SK-N-SH treated with all-trans-retinoic acid at 6 μM for 48 hours (cell line): ENCODE measurements around the gene ZGLP1.

Experiments
- ATAC-seq: fragments of 200-7000 bp; cut with Tn5 transposase; 3 replicates; pipeline ENCODE4 v1.9.1; 2020; ENCODE audit warnings: mild to moderate bottlenecking, moderate library complexity
- ARNTL ChIP-seq: fragments of 450-650 bp; formaldehyde crosslinking; IDR thresholded peaks from 2 replicates; pipeline ENCODE4 v1.5.0; 2020; ENCODE audit warnings: low read depth, mild to moderate bottlenecking, moderate library complexity, borderline replicate concordance
- BACH2 ChIP-seq: fragments of 250-450 bp; sonication (Bioruptor Pico); IDR thresholded peaks from 2 replicates; pipeline ENCODE4 v1.9.0; 2021; ENCODE audit warnings: mild to moderate bottlenecking, borderline replicate concordance
- CREB5 ChIP-seq: fragments of 250-450 bp; sonication (Bioruptor Pico); IDR thresholded peaks from 2 replicates; pipeline ENCODE4 v1.5.1; 2020; ENCODE audit warnings: low read depth, mild to moderate bottlenecking, moderate library complexity
- CSDC2 ChIP-seq: fragments of 250-450 bp; sonication (Bioruptor Pico); IDR thresholded peaks from 2 replicates; pipeline ENCODE4 v1.5.0; 2020; ENCODE audit warnings: mild to moderate bottlenecking, moderate library complexity
- CSRNP3 ChIP-seq: fragments of 250-450 bp; sonication (Bioruptor Pico); IDR thresholded peaks from 2 replicates; pipeline ENCODE4 v1.5.1; 2021; ENCODE audit warnings: mild to moderate bottlenecking, moderate library complexity
- GLIS3 ChIP-seq: fragments of 250-450 bp; sonication (Bioruptor Pico); IDR thresholded peaks from 2 replicates; pipeline ENCODE4 v1.5.0; 2020; ENCODE audit warnings: mild to moderate bottlenecking, moderate library complexity
- OSR1 ChIP-seq: fragments of 250-450 bp; sonication (Bioruptor Pico); IDR thresholded peaks from 2 replicates; pipeline ENCODE4 v1.8.0; 2022; ENCODE audit warnings: moderate library complexity, mild to moderate bottlenecking, inconsistent platforms
- PATZ1 ChIP-seq: fragments of 250-450 bp; sonication (Bioruptor Pico); IDR thresholded peaks from 2 replicates; pipeline ENCODE4 v1.8.0; 2020; ENCODE audit warnings: mild to moderate bottlenecking, moderate library complexity, borderline replicate concordance
- POU6F1 ChIP-seq: fragments of 250-450 bp; sonication (Bioruptor Pico); IDR thresholded peaks from 2 replicates; pipeline ENCODE4 v1.8.0; 2021; ENCODE audit warnings: low read depth, mild to moderate bottlenecking, moderate library complexity, borderline replicate concordance
- PPARA ChIP-seq: fragments of 250-450 bp; sonication (Bioruptor Pico); IDR thresholded peaks from 2 replicates; pipeline ENCODE4 v1.5.0; 2020; ENCODE audit warnings: mild to moderate bottlenecking, borderline replicate concordance
- RARB ChIP-seq: fragments of 250-450 bp; sonication (Bioruptor Pico); IDR thresholded peaks from 2 replicates; pipeline ENCODE4 v1.8.0; 2021; ENCODE audit warnings: mild to moderate bottlenecking, moderate library complexity
- SNAI2 ChIP-seq: fragments of 250-450 bp; sonication (Bioruptor Pico); IDR thresholded peaks from 2 replicates; pipeline ENCODE4 v1.5.0; 2020; ENCODE audit warnings: mild to moderate bottlenecking, moderate library complexity
- TCF4 ChIP-seq: fragments of 250-450 bp; sonication (Bioruptor Pico); IDR thresholded peaks from 2 replicates; pipeline ENCODE4 v1.8.0; 2021; ENCODE audit warnings: mild to moderate bottlenecking, moderate library complexity, borderline replicate concordance
- TOX ChIP-seq: fragments of 250-450 bp; sonication (Bioruptor Pico); IDR thresholded peaks from 2 replicates; pipeline ENCODE4 v1.8.0; 2021; ENCODE audit warnings: mild to moderate bottlenecking, moderate library complexity, borderline replicate concordance
- ZC3H10 ChIP-seq: fragments of 250-450 bp; sonication (Bioruptor Pico); IDR thresholded peaks from 2 replicates; pipeline ENCODE4 v1.5.1; 2021; ENCODE audit warnings: mild to moderate bottlenecking, moderate library complexity
- ZFP3 ChIP-seq: fragments of 250-450 bp; sonication (Bioruptor Pico); IDR thresholded peaks from 2 replicates; pipeline ENCODE4 v1.5.0; 2020; ENCODE audit warnings: mild to moderate bottlenecking, moderate library complexity
- ZFP30 ChIP-seq: fragments of 450-650 bp; formaldehyde crosslinking; IDR thresholded peaks from 2 replicates; pipeline ENCODE4 v1.5.0; 2022; ENCODE audit warnings: mild to moderate bottlenecking, moderate library complexity
- ZNF565 ChIP-seq: fragments of 450-650 bp; formaldehyde crosslinking; conservative IDR thresholded peaks from 2 replicates; pipeline ENCODE4 v1.5.0; 2020; ENCODE audit warnings: low read depth, mild to moderate bottlenecking, moderate library complexity
- ZNF70 ChIP-seq: fragments of 450-650 bp; formaldehyde crosslinking; IDR thresholded peaks from 2 replicates; pipeline ENCODE4 v1.5.0; 2020; ENCODE audit warnings: mild to moderate bottlenecking, moderate library complexity
- ZNF8 ChIP-seq: fragments of 450-650 bp; formaldehyde crosslinking; IDR thresholded peaks from 2 replicates; pipeline ENCODE4 v1.5.0; 2020; ENCODE audit warnings: mild to moderate bottlenecking, moderate library complexity

The ZGLP1 gene

GRCh38 chr19:10290876-10291553 is 18.6 kb downstream of the ZGLP1 start:
- ATAC-seq, result peak; percentile 40
- TF ChIP-seq ZFP30, result no peak
- TF ChIP-seq ZNF70 (CRISPR knock-in tag), result no peak
- TF ChIP-seq SNAI2 (CRISPR knock-in tag), result no peak
- no peak for TF ChIP-seq GLIS3 (CRISPR knock-in tag)
- no peak for TF ChIP-seq CREB5 (CRISPR knock-in tag)
- no peak for TF ChIP-seq CSDC2 (CRISPR knock-in tag)
- no peak for TF ChIP-seq CSRNP3 (CRISPR knock-in tag)
- no peak for TF ChIP-seq BACH2
- no peak for TF ChIP-seq RARB (CRISPR knock-in tag)

GRCh38 chr19:10290357-10290875 is 19.2 kb downstream of the ZGLP1 start:
- TF ChIP-seq ZC3H10 (CRISPR knock-in tag) (no peak), OSR1 (no peak), ARNTL (CRISPR knock-in tag) (no peak), TOX (CRISPR knock-in tag) (no peak), BACH2 (no peak), RARB (CRISPR knock-in tag) (no peak), POU6F1 (CRISPR knock-in tag) (no peak), ZNF8 (CRISPR knock-in tag) (no peak), ZFP3 (CRISPR knock-in tag) (no peak), PPARA (CRISPR knock-in tag) (no peak), TCF4 (CRISPR knock-in tag) (no peak), ZNF70 (CRISPR knock-in tag) (no peak), CSDC2 (CRISPR knock-in tag) (no peak), ZFP30 (no peak), ZNF565 (CRISPR knock-in tag) (no peak), PATZ1 (CRISPR knock-in tag) (no peak)
- peak; percentile 0; the same call in 1 of the 3 replicates for ATAC-seq

GRCh38 chr19:10289836-10290356 is 19.7 kb downstream of the ZGLP1 start, which contains the start of gene ICAM5:
ICAM5 (plus strand) TSS chr19:10289952; CDS start chr19:10290044, 92 bp downstream.
- TF ChIP-seq GLIS3 (CRISPR knock-in tag), result no peak
- no peak for TF ChIP-seq BACH2
- TF ChIP-seq ZFP30, result no peak
- no peak for TF ChIP-seq PATZ1 (CRISPR knock-in tag)
- TF ChIP-seq ZNF565 (CRISPR knock-in tag), result no peak
- TF ChIP-seq ZC3H10 (CRISPR knock-in tag), result no peak
- TF ChIP-seq ZFP3 (CRISPR knock-in tag), result no peak
- TF ChIP-seq PPARA (CRISPR knock-in tag), result no peak
- no peak for TF ChIP-seq CSDC2 (CRISPR knock-in tag)
- TF ChIP-seq CSRNP3 (CRISPR knock-in tag), result no peak
- TF ChIP-seq SNAI2 (CRISPR knock-in tag), result no peak
- TF ChIP-seq ZNF8 (CRISPR knock-in tag), result no peak
- no peak for TF ChIP-seq ZNF70 (CRISPR knock-in tag)
- TF ChIP-seq ARNTL (CRISPR knock-in tag), result no peak
- peak; percentile 6; the same call in 1 of the 3 replicates for ATAC-seq
